HG03460 (cell line): ENCODE measurements around the gene ITGA6.
"Not testable (repeated sequence)": the region's sequence is repeated elsewhere in the genome, so short reads cannot be mapped to it uniquely, and the experiment has no call there.

Experiments
- ATAC-seq: cut with Tn5 transposase; IDR thresholded peaks from one replicate; pipeline ENCODE4 v1.9.1; 2021; ENCODE audit not compliant: unreplicated experiment

ITGA6 gene

GRCh38 chr2:172513524-172513900 lies 86.1 kb downstream of the ITGA6 start:
- ATAC-seq: no peak

- ATAC-seq: no peak
Measured at GRCh38 chr2:172513935-172514586, 86.7 kb downstream of the ITGA6 start.

GRCh38 chr2:172516299-172516698 lies 88.9 kb downstream of the ITGA6 start:
- no peak for ATAC-seq

- ATAC-seq: no peak
Measured at GRCh38 chr2:172518995-172519394, 91.6 kb downstream of the ITGA6 start.

- no peak for ATAC-seq
Measured at GRCh38 chr2:172525601-172526000, 98.2 kb downstream of the ITGA6 start.

- ATAC-seq: no peak
Measured at GRCh38 chr2:172531309-172531708, 103.9 kb downstream of the ITGA6 start.

GRCh38 chr2:172532461-172532860 lies 105.1 kb downstream of the ITGA6 start:
- ATAC-seq: not testable (repeated sequence)

- ATAC-seq: no peak
Measured at GRCh38 chr2:172533687-172534086, 106.3 kb downstream of the ITGA6 start.

GRCh38 chr2:172535119-172535518 lies 107.7 kb downstream of the ITGA6 start:
- no peak for ATAC-seq

GRCh38 chr2:172537851-172538250 lies 110.5 kb downstream of the ITGA6 start:
- not testable (repeated sequence) for ATAC-seq

GRCh38 chr2:172539767-172540166 lies 112.4 kb downstream of the ITGA6 start:
- ATAC-seq: no peak

- ATAC-seq: no peak
Measured at GRCh38 chr2:172540421-172540820, 113.0 kb downstream of the ITGA6 start.

- no peak for ATAC-seq
Measured at GRCh38 chr2:172545408-172546075, 118.2 kb downstream of the ITGA6 start.

- ATAC-seq: no peak
Measured at GRCh38 chr2:172549131-172549530, 121.7 kb downstream of the ITGA6 start.

- ATAC-seq: not testable (repeated sequence)
Measured at GRCh38 chr2:172549802-172550201, 122.4 kb downstream of the ITGA6 start.

- ATAC-seq: no peak
Measured at GRCh38 chr2:172550419-172550818, 123.0 kb downstream of the ITGA6 start.

GRCh38 chr2:172551271-172551670 lies 123.9 kb downstream of the ITGA6 start:
- ATAC-seq: no peak

- ATAC-seq: no peak
Measured at GRCh38 chr2:172552547-172553291, 125.3 kb downstream of the ITGA6 start.

- no peak for ATAC-seq
Measured at GRCh38 chr2:172554352-172555271, 127.2 kb downstream of the ITGA6 start.

GRCh38 chr2:172555272-172555521 lies 127.8 kb downstream of the ITGA6 start:
- no peak for ATAC-seq
